ENCODE data around the gene DOCK2.
"Not testable (repeated sequence)": the region's sequence is repeated elsewhere in the genome, so short reads cannot be mapped to it uniquely, and the experiment has no call there.

DOCK2 gene

GRCh38 chr5:169719360-169720314 lies 82.6 kb downstream of the DOCK2 start:
- no peak for DNase-seq (ENCODE audit: low read depth)

- DNase-seq (ENCODE audit: low read depth) = no peak
These were observed 84.7 kb downstream of the DOCK2 start for GRCh38 chr5:169721771-169722170.

- DNase-seq (ENCODE audit: low read depth) = no peak
These were observed 86.2 kb downstream of the DOCK2 start for GRCh38 chr5:169723103-169723831.

- no peak for DNase-seq (ENCODE audit: low read depth)
These were observed 87.4 kb downstream of the DOCK2 start for GRCh38 chr5:169724303-169725087.

- not testable (repeated sequence) for DNase-seq (ENCODE audit: low read depth)
These were observed 88.6 kb downstream of the DOCK2 start for GRCh38 chr5:169725665-169726064.

GRCh38 chr5:169728418-169728817 lies 91.3 kb downstream of the DOCK2 start:
- no peak for DNase-seq (ENCODE audit: low read depth)

- no peak for DNase-seq (ENCODE audit: low read depth)
These were observed 94.1 kb downstream of the DOCK2 start for GRCh38 chr5:169731221-169731620.

- DNase-seq (ENCODE audit: low read depth) = no peak
These were observed 95.8 kb downstream of the DOCK2 start for GRCh38 chr5:169732841-169733240.

- DNase-seq (ENCODE audit: low read depth) = no peak
These were observed 98.8 kb downstream of the DOCK2 start for GRCh38 chr5:169735913-169736312.

- no peak for DNase-seq (ENCODE audit: low read depth)
These were observed 99.6 kb downstream of the DOCK2 start for GRCh38 chr5:169736653-169737052.

- no peak for DNase-seq (ENCODE audit: low read depth)
These were observed 103.4 kb downstream of the DOCK2 start for GRCh38 chr5:169740435-169740834.

GRCh38 chr5:169742771-169743296 lies 105.8 kb downstream of the DOCK2 start:
- peak; percentile 94 for DNase-seq (ENCODE audit: low read depth)

GRCh38 chr5:169744336-169744735 lies 107.3 kb downstream of the DOCK2 start:
- peak; percentile 55 for DNase-seq (ENCODE audit: low read depth)

- DNase-seq (ENCODE audit: low read depth) = peak; percentile 90
These were observed 108.5 kb downstream of the DOCK2 start for GRCh38 chr5:169745441-169746146.

- no peak for DNase-seq (ENCODE audit: low read depth)
These were observed 109.1 kb downstream of the DOCK2 start for GRCh38 chr5:169746147-169746694.

GRCh38 chr5:169748174-169748573 lies 111.1 kb downstream of the DOCK2 start:
- no peak for DNase-seq (ENCODE audit: low read depth)

- no peak for DNase-seq (ENCODE audit: low read depth)
These were observed 112.2 kb downstream of the DOCK2 start for GRCh38 chr5:169749295-169749694.

- no peak for DNase-seq (ENCODE audit: low read depth)
These were observed 114.4 kb downstream of the DOCK2 start for GRCh38 chr5:169751490-169751889.

GRCh38 chr5:169752566-169752965 lies 115.5 kb downstream of the DOCK2 start:
- not testable (repeated sequence) for DNase-seq (ENCODE audit: low read depth)

- DNase-seq (ENCODE audit: low read depth) = peak; percentile 61
These were observed 116.7 kb downstream of the DOCK2 start for GRCh38 chr5:169753795-169754194.

- DNase-seq (ENCODE audit: low read depth) = no peak
These were observed 117.7 kb downstream of the DOCK2 start for GRCh38 chr5:169754737-169755136.
